GM21367 (cell line): ENCODE results near the gene ADCY5.
"Not testable (repeated sequence)": the region's sequence is repeated elsewhere in the genome, so short reads cannot be mapped to it uniquely, and the experiment has no call there.

Experiments
- ATAC-seq: cut with Tn5 transposase; IDR thresholded peaks from one replicate; pipeline ENCODE4 v1.9.1; 2021; ENCODE audit not compliant: unreplicated experiment

The ADCY5 gene

GRCh38 chr3:123275691-123276090 lies 173.2 kb downstream of the ADCY5 start:
- no peak for ATAC-seq

DNA sequence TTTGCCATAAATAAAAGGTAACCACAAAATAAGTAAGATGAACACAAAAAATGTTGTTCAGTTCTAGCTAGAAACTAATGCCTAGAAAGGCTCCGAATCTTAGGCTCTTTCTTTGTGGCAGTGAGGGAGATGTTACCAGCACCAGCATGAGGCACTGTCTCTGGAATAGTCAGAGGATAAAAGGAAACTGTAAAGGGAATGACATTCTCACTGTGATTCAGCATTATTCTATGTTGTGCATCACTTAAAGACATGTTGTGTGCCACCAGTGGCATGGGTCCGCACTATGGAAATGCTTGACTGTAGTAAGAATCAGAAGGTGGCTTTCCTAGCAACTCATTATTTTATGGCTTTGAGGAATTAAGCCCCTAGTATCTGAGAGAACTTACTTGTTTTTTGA lies 176.3 kb downstream of the ADCY5 start:
- ATAC-seq = no peak

- ATAC-seq = no peak
These were observed 177.3 kb downstream of the ADCY5 start for GRCh38 chr3:123271466-123272159.

GRCh38 chr3:123270818-123271217 lies 178.1 kb downstream of the ADCY5 start:
- no peak for ATAC-seq

DNA sequence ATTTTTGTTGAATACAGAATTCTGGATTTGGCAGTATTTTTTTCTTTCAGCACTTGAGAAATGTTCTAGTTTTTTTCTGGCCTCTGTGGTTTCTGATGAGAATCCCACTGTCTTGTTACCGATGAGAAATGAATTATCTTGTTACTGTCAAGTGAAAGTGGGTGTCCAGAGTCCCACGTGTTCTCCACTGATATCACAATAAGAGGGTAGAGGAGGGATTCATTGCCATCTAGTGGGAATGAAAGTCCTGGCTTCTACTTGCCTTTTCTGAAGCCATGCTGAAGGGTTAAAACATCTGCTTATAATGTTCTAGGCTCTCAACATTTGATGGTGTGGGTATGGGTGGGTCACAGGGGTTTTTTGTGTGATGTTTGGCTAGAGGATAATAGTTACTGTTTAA lies 181.1 kb downstream of the ADCY5 start:
- ATAC-seq = no peak

DNA sequence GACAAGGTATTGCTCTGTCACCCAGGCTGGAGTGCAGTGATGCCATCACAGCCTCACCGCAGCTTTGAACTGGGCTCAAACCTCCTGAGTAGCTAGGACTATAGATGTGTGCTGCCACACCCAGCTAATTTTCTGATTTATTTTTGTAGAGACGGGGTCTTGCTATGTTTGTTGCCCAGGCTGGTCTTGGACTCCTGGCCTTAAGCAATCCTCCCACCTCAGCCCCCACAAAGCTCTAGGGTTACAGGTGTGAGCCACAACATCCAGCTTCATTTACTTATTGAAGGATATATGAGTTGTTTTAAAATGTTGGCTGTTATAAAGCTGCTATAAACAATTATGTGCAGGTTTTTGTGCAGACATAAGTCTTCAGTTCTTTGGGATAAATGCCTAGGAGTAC lies 184.9 kb downstream of the ADCY5 start:
- no peak for ATAC-seq

DNA sequence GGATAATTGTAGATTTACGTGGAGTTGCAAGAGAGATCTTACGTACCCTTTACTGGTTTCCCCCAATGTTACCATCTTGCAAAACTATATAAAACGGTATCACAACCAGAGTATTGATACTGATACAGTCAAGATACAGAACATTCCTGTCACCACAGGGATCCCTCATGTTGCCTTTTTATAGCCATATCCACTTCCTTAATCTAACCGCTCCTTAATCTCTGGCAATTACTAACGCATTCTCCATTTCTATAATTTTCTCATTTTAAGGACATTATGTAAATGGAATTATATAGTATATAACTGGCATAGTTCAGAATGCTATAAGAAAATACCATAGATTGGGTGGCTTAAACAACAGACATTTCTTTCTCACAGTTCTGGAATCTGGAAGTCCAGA lies 186.0 kb downstream of the ADCY5 start:
- no peak for ATAC-seq

- no peak for ATAC-seq
These were observed 186.7 kb downstream of the ADCY5 start for GRCh38 chr3:123262226-123262625.

- no peak for ATAC-seq
These were observed 187.2 kb downstream of the ADCY5 start for GRCh38 chr3:123261666-123262065.

- no peak for ATAC-seq
These were observed 190.0 kb downstream of the ADCY5 start for GRCh38 chr3:123258811-123259420.

DNA sequence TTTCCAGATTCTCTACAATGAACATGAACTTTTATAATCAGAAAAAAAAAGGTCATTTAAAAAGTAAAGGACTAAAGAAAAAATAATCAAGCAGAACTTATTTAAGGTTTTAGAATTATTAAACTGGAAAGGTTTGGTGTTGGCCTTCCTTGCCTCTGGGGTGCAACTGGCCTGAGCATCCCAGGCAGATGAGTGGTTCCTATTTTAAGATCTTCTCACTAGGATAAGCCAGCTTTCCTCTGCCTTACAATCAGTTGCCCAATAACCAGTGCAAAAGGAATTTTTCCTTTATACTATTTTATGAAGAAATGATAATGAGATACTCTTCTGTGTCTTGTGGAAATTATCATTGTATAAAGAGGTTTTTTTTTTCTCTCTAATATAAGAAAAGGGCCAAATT lies 190.5 kb downstream of the ADCY5 start:
- no peak for ATAC-seq

GRCh38 chr3:123256256-123256655 lies 192.6 kb downstream of the ADCY5 start:
- ATAC-seq = no peak

DNA sequence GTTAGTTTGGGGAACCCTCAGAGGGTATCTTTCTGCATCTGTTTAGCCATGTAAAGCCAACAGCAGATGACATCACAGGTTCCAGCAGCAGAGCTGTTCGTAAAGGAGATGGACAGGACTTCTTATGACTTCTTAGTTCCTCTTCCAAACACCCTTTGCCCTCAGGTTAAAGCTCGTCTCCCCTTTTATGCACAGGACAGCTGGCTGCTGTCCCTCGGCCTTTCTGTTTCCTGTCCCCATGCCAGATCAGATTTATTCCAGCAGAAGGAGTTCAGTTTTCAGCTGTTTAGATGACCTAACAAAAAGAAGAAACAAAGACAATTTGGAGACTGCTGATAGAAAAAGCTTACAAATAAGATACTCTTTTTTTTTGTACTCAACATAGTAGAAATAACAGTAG lies 202.0 kb downstream of the ADCY5 start:
- no peak for ATAC-seq

GRCh38 chr3:123244128-123244527 lies 204.8 kb downstream of the ADCY5 start:
- no peak for ATAC-seq

- no peak for ATAC-seq
These were observed 209.1 kb downstream of the ADCY5 start for GRCh38 chr3:123239756-123240155.

DNA sequence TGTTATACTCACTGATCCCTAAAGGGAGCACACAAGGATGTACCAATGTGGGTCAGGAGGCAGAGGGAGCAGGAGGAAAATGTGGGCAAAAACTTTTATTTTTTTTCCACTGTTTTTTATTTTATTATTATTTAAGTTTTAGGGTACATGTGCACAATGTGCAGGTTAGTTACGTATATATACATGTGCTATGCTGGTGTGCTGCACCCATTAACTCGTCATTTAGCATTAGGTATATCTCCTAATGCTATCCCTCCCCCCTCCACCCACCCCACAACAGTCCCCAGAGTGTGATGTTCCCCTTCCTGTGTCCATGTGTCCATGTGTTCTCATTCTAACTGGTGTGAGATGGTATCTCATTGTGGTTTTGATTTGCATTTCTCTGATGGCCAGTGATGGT lies 209.7 kb downstream of the ADCY5 start:
- not testable (repeated sequence) for ATAC-seq

DNA sequence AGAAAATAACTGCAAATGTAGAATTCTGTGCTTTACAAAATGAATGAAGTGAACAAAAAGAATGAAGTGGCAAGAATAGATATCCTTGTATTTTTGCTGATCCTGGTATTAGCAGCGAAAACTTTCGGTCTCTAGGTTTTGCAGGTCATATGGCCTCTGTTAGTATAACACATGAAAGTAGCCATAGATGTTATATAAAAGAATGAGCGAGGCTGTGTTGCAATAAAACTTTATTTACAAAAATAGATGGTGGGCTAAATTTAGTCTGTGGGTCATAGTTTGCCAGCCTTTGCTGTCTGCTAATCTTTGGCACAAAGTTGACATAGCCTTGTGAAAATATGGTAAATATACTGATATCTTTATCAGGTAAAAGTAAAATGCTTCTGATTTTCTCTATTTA lies 212.0 kb downstream of the ADCY5 start:
- ATAC-seq = no peak
